Measurements from ENCODE around the gene PSMD9. TPM values are rescaled to one million over a fixed set of nuclear protein-coding genes. Genes with fewer than 3 reads are reported as not detected.
"Not testable (repeated sequence)": the region's sequence is repeated elsewhere in the genome, so short reads cannot be mapped to it uniquely, and the experiment has no call there.

The PSMD9 gene
- total RNA-seq, 1 experiment from 2014 or later, result 39.9 TPM

- no peak overlapping the region for H4K8ac ChIP-seq (replicated peaks; ENCODE audit: insufficient read length, low read depth, low read length)
- no peak overlapping the region for H3K23ac ChIP-seq (ENCODE audit: insufficient read length, low read depth, low read length)
- no peak overlapping the region for H4K91ac ChIP-seq (ENCODE audit: insufficient read length, low read depth, low read length)
- H2BK12ac ChIP-seq (ENCODE audit: insufficient read length, low read depth, low read length), result no peak overlapping the region
- H3K56ac ChIP-seq (ENCODE audit: insufficient read length, low read depth, low read length), result no peak overlapping the region
- no peaks in the 10 kb centered on the region for H3K36me3 Mint-ChIP-seq (ENCODE audit: insufficient read depth in 1 of 3, low read depth in 3 of 3)
- H3K79me2 ChIP-seq (ENCODE audit: insufficient read depth, low read length), result no peaks in the 10 kb centered on the region
- H2BK20ac ChIP-seq (ENCODE audit: low read depth, low read length, poor library complexity, severe bottlenecking), result no peak overlapping the region
- no peak overlapping the region for H2AFZ ChIP-seq (ENCODE audit: low read length)
- H3T11ph ChIP-seq (ENCODE audit: low read length), result no peak overlapping the region
- no peak overlapping the region for H2AK5ac ChIP-seq (ENCODE audit: insufficient read length, low read length)
- no peak overlapping the region for H3K9ac ChIP-seq (ENCODE audit: extremely low read depth, insufficient read length, low read length)
- no CpG with 5 or more reads among the region's 4 CpGs for WGBS (ENCODE audit: extremely low coverage, insufficient read length, low lambda C conversion rate)
- no peak overlapping the region for H2BK15ac ChIP-seq (ENCODE audit: low read depth, low read length)
- no peaks in the 10 kb centered on the region for H3K79me1 ChIP-seq (ENCODE audit: insufficient read depth, low read depth, low read length, poor library complexity, severe bottlenecking)
- DNase-seq, result no peak
- H3K4me1 ChIP-seq (ENCODE audit: insufficient read depth, low read length), result no peaks in the 10 kb centered on the region
- H3K4ac ChIP-seq (ENCODE audit: low read depth, low read length), result no peak overlapping the region
- H3K4me3 Mint-ChIP-seq, result no peak overlapping the region
- TF ChIP-seq CTCF (conservative IDR thresholded peaks at IDR 0.05), result no peak
- H3K27ac ChIP-seq (ENCODE audit: insufficient read length, low read depth, low read length), result no peak overlapping the region
- no peak overlapping the region for H3K14ac ChIP-seq (ENCODE audit: insufficient read depth, low read length)
- no peak overlapping the region for H2BK5ac ChIP-seq (ENCODE audit: insufficient read length, low read length)
- H3K27me3 Mint-ChIP-seq (ENCODE audit: low read depth), result no peaks in the 10 kb centered on the region; the same call in 1 of the 2 replicates
- no peak overlapping the region for H2BK120ac ChIP-seq (ENCODE audit: low read depth, low read length, poor library complexity, severe bottlenecking)
- H3K4me2 ChIP-seq (ENCODE audit: insufficient read depth, insufficient read length, low read length), result no peak overlapping the region
- no peak overlapping the region for H3K27ac Mint-ChIP-seq
- H3K27me3 ChIP-seq (ENCODE audit: insufficient read depth, low read length), result no peaks in the 10 kb centered on the region
- no peaks in the 10 kb centered on the region for H4K20me1 ChIP-seq (ENCODE audit: control insufficient read depth, insufficient read depth, insufficient read length)
- no peaks in the 10 kb centered on the region; a peak in 1 of 5 replicates for H3K9me3 Mint-ChIP-seq
- no peaks in the 10 kb centered on the region for H3K23me2 ChIP-seq (ENCODE audit: insufficient read length, low read depth, low read length, poor library complexity, severe bottlenecking)
- H3K4me1 Mint-ChIP-seq, result no peaks in the 10 kb centered on the region
- H4K5ac ChIP-seq (ENCODE audit: insufficient read length, low read depth, low read length), result no peak overlapping the region
- no peaks in the 10 kb centered on the region for H3K9me3 ChIP-seq (ENCODE audit: control insufficient read depth, low read depth, low read length)
- H3K18ac ChIP-seq (ENCODE audit: insufficient read length, low read depth, low read length), result no peak overlapping the region
Measured at GRCh38 chr12:121866331-121866730, 22.3 kb upstream of the PSMD9 start.

GRCh38 chr12:121869229-121869628, 19.4 kb upstream of the PSMD9 start:
- H2BK12ac ChIP-seq (ENCODE audit: insufficient read length, low read depth, low read length); H3K79me2 ChIP-seq (ENCODE audit: insufficient read depth, low read length); H3K4ac ChIP-seq (ENCODE audit: low read depth, low read length); H4K91ac ChIP-seq (ENCODE audit: insufficient read length, low read depth, low read length); H3K23ac ChIP-seq (ENCODE audit: insufficient read length, low read depth, low read length); H3K23me2 ChIP-seq (ENCODE audit: insufficient read length, low read depth, low read length, poor library complexity, severe bottlenecking); H3K4me1 Mint-ChIP-seq; H3T11ph ChIP-seq (ENCODE audit: low read length); H3K9ac ChIP-seq (ENCODE audit: extremely low read depth, insufficient read length, low read length); H2BK20ac ChIP-seq (ENCODE audit: low read depth, low read length, poor library complexity, severe bottlenecking); H3K18ac ChIP-seq (ENCODE audit: insufficient read length, low read depth, low read length); H3K27me3 Mint-ChIP-seq (ENCODE audit: low read depth); H4K5ac ChIP-seq (ENCODE audit: insufficient read length, low read depth, low read length); H3K56ac ChIP-seq (ENCODE audit: insufficient read length, low read depth, low read length); H4K20me1 ChIP-seq (ENCODE audit: control insufficient read depth, insufficient read depth, insufficient read length); H4K8ac ChIP-seq (replicated peaks; ENCODE audit: insufficient read length, low read depth, low read length); H3K36me3 Mint-ChIP-seq (ENCODE audit: insufficient read depth in 1 of 3, low read depth in 3 of 3); H2BK120ac ChIP-seq (ENCODE audit: low read depth, low read length, poor library complexity, severe bottlenecking); H3K9me3 Mint-ChIP-seq; H3K27ac Mint-ChIP-seq; H2BK15ac ChIP-seq (ENCODE audit: low read depth, low read length); H2AFZ ChIP-seq (ENCODE audit: low read length); H2AK5ac ChIP-seq (ENCODE audit: insufficient read length, low read length); H3K27me3 ChIP-seq (ENCODE audit: insufficient read depth, low read length); H3K4me1 ChIP-seq (ENCODE audit: insufficient read depth, low read length); H3K79me1 ChIP-seq (ENCODE audit: insufficient read depth, low read depth, low read length, poor library complexity, severe bottlenecking); H3K9me3 ChIP-seq (ENCODE audit: control insufficient read depth, low read depth, low read length); H3K27ac ChIP-seq (ENCODE audit: insufficient read length, low read depth, low read length); DNase-seq; H3K4me3 Mint-ChIP-seq; H3K14ac ChIP-seq (ENCODE audit: insufficient read depth, low read length); H3K4me2 ChIP-seq (ENCODE audit: insufficient read depth, insufficient read length, low read length); H2BK5ac ChIP-seq (ENCODE audit: insufficient read length, low read length): not testable (repeated sequence)
- WGBS (ENCODE audit: extremely low coverage, insufficient read length, low lambda C conversion rate), result no CpG with 5 or more reads among the region's 8 CpGs

Data from H9 (cell line).